ENCODE measurements around the gene ENTHD1.

Gene ENTHD1

DNA sequence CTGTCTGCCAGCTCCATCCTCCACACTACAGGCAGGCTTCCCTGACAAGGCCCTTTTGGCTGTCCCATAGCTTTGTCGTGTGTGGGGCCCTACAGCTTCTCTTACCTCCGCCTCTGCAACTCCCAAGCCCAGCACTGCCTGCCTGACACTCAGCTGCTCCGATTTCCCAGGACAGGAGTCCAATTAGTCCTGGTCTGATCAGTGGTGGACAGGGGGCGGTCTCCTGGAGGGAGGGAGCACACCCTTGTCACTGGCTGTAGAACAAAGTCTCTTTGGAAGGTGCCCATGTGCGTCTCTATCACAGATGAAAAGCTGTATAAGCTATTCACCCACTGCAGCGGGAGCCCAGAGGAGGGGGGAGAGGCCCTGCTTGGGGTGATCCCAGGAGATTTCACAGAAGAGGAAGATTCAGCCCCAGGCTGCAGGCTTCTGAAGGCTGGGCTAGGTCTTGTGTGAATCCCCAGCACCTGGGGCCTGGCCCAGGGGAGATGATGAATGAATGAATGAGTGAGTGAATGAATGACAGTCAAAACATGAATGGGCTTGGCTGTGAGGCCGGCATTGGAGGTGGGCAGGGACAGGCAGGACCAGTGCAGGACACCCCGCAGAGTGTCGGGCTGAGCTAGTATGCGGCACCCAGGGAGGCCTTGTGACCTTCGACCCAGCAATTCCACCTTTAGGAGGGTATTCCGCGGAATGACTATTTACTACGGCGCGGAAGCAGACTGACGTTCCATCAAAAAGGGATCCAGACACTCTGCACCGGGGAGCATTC is 180.6 kb downstream of the ENTHD1 start:
- DNase-seq (ENCODE audit: low spot score) = no peak

DNA sequence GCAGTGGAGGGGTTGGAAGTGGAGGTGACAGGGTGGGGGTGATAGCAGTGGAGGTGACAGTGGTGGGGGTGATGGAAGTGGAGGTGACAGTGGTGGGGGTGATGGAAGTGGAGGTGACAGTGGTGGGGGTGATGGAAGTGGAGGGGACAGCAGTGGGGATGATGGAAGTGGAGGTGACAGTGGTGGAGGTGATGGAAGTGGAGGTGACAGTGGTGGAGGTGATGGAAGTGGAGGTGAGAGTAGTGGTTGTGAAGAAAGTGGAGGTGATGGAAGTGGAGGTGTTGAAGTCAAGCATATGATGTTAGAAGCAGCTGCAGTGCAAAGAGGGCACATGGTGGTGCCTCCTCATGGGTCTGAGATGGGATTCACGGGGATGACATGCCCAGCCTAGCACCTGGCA is 181.5 kb downstream of the ENTHD1 start:
- DNase-seq (ENCODE audit: low spot score) = no peak

DNA sequence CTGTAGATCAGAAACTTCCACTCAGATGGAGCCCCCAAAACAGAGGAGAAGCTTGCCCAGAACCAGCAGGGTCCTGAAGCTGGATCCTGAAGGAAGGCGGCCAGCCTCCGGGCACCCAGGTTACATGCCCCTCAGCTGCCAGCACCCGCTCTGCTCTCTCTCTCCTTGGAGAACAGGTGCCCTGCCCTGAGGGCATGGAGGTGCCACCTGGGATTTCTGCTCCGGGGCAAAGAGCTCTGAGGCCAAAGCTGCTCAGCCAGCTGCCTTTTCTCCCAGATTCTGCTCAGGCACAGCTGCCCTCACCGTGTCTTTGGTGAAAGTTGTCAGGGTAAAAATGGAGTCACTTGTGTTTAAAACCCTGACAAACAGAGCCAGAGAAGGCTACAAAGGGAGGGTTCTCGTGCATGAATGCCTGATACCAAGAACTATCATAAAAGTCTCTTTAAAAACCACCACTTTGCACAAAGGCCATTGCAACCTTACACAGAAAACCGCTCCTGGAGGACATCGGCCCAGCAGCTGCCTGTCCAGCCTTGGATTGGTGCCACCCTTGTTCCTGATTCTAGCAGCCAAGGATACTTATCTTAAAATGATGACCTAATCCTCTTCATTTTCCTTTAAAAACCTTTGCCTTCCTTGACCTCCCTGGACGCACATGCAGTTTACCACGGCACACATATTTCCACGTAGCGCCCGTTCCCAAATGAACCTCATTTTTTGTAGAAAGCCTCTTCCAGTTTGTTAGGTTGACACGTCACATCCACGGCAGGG is 183.0 kb downstream of the ENTHD1 start:
- no peak for DNase-seq (ENCODE audit: low spot score)

DNA sequence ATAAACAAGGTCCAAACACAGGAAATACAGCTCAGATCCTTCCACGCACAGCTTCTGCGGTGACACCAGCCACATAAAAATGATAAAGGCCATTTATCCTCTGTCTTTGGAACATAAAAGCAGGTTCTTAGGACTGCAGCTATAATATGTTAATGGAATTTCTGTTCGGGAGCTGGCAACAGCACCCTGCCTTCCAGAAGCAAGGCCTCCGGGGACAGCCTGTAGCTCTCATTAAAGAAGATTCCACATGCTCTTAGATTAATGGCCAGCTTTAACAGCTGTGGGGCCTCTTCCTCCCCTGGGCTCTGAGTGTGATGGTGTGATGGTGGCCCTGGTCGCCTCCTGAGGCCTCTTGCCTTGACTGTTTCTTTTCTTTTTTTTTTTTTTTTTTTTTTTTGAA is 185.7 kb downstream of the ENTHD1 start:
- no peak for DNase-seq (ENCODE audit: low spot score)

DNA sequence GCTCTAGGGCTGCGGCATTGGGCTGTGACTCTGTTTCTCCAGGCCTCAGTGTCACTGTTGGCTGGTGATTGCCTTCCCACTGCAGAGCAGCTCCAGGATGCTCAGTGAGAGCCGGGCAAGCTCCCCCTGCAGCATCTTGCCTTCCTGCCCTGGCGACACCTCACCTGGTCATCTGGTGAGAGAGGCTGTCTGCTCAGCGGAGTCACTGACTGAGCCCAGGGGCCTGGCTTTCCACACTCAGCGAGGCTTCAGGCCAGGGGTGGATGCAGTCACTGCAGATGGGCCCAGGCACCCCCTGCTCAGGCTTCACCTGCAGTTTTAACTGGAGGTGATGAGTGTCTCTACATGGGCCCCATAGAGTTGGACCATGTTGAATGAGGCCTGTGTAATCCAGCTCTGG is 186.2 kb downstream of the ENTHD1 start:
- no peak for DNase-seq (ENCODE audit: low spot score)

DNA sequence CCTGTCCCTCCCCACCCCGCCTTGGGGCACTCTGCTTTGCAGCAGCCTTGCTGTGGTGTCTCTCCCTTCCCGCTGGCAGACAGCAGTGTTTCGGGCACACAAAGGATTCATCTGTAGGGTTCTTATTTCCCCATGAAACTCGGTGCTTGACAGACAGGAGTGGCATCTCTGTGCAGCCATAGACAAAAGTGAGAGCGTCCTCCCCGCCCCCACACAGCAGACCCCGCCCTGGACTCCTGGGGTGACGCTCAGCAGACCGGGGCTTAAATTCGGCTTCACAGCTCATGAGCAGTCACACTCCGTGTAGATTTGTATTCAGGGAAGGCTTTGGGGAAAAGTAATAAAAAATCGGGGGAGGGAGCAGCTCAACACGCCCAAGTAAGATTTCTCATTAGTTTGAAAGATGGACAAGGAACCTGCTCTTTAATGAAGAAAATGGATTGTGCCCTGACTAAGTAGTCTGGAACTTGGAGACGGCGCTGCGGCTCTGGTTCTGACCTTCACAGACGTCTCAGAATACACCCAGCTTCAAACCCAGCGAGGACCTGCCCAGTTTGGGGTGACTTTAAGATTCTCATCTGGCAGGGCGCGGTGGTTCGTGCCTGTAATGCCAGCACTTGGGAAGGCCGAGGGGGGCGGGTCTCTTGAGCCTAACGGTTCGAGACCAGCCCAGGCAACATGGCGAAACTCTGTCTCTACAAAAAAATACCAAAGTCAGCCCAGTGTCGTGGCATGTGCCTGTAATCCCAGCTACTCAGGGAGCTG is 187.0 kb downstream of the ENTHD1 start:
- DNase-seq (ENCODE audit: low spot score) = no peak

DNA sequence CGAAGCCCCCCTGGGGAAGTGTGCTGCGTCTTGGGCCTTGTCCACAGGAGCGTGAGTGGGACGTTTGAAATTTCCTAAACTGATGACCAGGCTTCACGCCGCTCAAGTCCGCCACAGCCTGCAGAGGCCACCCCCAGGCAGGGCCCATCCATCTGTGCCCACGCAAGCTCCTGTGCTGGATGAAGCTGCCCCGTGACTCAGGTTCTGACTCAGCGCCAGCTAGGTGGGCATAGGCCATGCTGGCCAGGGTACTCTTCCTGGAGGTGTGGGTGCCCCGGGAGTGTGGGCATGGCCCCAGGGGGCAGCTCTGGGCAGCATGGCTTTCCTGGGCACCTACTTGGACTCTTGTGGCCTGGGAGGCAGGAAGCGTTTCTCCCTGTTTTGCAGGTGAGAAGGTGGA is 188.2 kb downstream of the ENTHD1 start:
- DNase-seq (ENCODE audit: low spot score) = no peak

DNA sequence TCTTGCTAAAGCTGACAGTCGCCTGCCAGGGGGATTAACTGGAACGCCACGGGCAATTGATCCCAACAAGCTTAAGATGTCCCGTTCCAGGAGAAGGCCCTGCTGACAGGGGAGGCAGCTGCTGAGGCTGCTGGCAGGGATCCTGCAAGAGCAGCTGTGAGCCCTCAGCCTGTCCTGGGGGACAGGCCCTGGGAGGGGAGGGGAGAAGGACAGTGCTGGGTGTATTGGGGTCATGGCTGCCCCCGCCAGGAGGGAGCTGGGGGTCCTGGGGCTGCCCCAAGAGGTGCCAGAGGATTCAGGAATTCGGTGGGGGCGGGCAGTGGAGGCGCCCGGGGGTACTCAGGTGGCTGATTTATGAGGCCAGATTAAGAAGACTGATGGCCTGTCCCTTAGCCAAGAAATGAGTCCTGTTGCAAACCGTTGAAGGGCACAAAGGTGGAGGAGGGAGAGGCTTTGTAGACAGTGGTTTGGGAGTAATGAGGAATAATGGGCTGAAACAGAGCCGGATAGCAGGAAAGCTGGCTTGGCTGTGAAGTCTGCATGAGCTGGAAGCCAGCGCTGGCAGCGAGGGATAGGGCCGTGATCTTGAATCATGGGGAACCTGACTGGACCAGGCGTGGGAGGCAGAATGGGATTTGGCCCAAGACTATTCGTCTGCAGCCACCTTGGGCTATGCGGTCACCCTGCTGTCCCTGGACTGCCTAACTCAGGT is 189.5 kb downstream of the ENTHD1 start:
- DNase-seq (ENCODE audit: low spot score) = peak; percentile 80

DNA sequence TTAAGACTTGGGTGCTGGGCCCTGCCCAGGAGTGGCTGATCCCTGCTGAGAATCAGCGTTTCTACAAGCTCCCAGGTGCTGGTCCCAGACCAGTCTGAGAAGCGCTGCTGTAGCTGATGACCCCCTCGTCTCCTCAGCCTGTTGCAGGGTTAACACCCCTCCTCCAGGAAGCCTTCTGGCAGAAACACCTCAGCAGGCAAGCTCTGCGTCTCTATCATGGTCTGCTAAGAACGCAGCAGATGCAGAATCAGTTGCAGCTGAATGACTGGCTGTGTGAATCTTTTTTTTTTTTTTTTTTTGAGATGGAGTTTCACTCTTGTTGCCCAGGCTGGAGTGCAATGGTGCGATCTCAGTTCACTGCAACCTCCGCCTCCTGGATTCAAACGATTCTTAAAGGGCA is 190.5 kb downstream of the ENTHD1 start:
- no peak for DNase-seq (ENCODE audit: low spot score)

DNA sequence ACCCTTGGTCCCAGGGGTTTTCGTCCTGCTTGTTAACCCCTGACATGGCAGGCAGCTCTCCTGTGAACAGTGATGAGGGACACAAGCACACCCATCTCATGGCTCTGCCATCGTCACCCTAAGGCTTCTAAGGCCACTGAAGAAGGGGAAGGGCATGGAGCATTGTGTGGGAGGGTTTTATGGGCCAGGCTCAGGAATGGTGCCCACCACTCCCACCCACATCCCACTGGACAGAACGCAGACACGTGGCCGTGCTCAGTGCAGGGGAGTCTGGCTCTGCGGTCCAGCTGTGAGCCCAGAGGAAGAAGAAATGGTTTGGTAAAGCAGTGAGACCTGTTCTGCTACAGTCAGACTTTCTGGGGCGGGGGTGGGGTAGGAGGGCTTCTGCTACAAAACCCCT is 193.0 kb downstream of the ENTHD1 start:
- no peak for DNase-seq (ENCODE audit: low spot score)

DNA sequence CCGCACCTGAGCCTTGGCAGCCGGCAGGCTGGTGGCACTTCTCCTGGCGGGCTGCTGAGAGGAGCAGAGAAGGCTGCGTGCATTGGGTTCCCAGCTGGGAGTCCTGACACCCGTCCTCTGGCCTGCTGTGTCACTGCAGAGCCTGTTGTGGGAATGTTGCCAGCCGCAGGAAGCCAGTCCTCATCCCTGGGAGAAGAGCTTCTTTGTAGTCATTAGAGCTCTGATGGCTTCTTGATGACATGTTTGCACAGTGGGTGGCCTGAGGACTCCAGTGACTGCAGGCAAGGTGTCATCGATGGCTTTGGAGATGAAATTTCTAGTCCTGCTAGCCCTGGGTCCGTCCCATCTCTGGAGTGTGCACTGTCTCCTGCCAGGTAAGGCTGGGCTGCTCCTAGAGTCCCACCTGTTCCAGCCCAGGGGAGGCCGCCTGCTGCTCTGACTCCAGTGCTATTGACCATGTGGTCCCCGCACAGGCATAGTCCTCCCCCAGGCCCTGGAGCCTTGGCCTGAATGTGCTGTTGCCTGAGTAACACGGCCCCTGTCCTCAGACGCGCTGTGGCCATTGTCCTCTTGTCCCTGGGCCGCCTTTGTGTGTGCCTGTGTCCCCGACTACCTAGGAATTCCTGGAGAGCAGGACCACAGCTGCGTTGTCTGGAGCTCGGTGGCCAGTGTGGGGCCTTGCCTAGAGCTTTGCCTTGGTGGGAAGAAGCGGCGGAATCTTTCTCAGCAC is 193.8 kb downstream of the ENTHD1 start:
- DNase-seq (ENCODE audit: low spot score) = no peak

DNA sequence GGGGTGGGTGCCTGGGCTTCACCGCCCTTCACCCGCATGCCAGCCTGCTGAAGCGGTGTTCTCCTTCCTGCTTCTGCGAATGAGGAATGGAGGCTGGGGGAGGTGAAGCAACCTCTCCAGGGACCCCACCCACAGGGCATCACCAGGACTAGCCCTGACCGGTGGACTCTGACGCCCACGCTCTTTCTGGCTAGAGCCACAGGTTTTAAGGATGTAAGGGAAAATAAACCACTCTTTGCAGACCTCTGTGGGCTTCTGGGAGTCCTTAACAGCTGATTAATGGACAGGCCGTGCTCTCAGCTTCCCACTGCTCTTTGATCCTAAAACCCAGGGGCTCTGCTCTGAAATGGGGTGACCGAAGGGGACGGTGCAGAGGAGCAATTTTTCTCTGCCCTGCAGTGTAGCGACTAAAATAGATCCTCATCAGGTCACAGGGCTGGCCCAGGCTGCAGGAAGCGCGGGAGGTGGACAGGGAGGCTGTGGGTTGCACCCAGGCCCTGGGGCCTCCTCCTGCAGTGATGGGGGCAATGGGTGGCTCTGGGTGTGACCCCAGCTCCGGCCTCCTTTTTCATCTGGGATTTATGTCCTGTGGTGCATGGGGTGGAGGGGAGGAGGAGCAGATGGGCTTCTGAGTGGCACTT is 195.7 kb downstream of the ENTHD1 start:
- no peak for DNase-seq (ENCODE audit: low spot score)

DNA sequence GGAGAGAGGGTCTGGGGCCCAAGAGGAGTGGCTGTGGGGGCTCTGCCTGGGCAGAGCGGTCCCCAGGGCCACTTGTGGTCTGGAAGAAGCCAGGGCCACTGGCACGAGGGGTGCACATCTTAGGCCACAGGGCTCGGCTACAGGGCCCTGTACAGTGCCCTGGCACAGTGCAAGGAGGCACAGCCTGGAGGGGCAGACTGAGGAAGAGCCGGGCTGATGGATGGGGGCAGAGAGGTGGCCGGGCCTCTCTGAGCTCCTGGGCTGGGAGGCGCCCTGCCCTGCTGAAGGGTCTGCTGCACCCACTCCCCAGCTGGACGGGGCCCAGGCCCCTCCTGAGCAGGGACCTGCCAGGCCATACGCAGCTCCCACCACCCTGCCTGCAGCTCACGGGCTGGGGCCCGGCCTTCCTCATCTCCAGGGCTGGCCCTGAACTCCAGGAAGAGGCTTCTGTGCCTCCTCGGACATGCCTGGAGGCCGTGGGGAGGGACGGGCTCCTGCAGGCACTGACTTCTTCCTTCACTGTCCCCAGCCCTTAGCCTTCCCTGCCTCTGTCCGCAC is 199.5 kb downstream of the ENTHD1 start:
- no peak for DNase-seq (ENCODE audit: low spot score)

Measured in left forelimb (tissue), 1 donor.